ENCODE measurements around the gene GABRA4.

DNA sequence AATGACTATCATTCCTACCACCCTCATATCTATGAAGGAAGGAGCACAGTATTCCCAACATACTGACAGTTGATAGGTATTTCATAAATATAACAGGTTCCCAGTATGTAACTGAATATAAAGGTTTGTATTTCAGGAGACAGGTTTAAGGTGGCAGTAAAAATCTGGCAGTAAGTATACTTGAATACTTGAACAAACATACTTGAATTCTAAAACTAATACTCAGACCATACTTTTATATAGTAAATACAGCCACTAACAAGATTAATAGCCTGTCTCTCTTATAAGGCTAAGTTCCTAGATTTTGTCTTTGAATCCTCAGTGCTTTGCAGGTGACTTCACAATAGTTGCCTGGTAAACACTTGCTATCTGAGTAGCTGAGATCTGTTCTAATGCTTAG, 37.8 kb downstream of the GABRA4 start:
- TF ChIP-seq, protein P1, sequence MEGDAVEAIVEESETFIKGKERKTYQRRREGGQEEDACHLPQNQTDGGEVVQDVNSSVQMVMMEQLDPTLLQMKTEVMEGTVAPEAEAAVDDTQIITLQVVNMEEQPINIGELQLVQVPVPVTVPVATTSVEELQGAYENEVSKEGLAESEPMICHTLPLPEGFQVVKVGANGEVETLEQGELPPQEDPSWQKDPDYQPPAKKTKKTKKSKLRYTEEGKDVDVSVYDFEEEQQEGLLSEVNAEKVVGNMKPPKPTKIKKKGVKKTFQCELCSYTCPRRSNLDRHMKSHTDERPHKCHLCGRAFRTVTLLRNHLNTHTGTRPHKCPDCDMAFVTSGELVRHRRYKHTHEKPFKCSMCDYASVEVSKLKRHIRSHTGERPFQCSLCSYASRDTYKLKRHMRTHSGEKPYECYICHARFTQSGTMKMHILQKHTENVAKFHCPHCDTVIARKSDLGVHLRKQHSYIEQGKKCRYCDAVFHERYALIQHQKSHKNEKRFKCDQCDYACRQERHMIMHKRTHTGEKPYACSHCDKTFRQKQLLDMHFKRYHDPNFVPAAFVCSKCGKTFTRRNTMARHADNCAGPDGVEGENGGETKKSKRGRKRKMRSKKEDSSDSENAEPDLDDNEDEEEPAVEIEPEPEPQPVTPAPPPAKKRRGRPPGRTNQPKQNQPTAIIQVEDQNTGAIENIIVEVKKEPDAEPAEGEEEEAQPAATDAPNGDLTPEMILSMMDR (IDR thresholded peaks at IDR 0.05), result no peak
- no peak for TF ChIP-seq POLR2AphosphoS5 (IDR thresholded peaks at IDR 0.05)

Measured in upper lobe of left lung (tissue), 4 donors.